Measurements from ENCODE around the gene COL4A1.
A peak's percentile ranks its signal among the peaks of the same experiment; 100 is the strongest.

DNA sequence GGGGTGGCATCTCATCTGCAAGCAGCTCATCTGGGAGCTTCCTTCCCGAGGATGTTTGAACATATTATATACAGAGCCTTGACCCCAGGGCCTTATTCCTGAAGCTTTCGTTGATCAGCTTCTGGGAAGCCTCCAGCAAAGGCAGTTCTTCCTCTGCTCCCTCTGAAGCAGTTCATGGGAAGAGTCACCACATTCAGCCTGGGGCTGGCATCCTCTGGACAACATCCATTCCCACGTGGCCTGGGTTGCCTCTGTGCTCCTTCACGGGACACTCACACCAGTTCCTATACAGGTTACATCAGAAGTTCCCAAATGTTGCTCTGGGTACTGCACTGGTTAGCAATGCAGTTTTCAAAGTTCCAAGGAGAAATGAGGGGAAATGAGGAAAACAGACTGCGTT, 29.7 kb upstream of the COL4A1 start:
- TF ChIP-seq, protein P1, sequence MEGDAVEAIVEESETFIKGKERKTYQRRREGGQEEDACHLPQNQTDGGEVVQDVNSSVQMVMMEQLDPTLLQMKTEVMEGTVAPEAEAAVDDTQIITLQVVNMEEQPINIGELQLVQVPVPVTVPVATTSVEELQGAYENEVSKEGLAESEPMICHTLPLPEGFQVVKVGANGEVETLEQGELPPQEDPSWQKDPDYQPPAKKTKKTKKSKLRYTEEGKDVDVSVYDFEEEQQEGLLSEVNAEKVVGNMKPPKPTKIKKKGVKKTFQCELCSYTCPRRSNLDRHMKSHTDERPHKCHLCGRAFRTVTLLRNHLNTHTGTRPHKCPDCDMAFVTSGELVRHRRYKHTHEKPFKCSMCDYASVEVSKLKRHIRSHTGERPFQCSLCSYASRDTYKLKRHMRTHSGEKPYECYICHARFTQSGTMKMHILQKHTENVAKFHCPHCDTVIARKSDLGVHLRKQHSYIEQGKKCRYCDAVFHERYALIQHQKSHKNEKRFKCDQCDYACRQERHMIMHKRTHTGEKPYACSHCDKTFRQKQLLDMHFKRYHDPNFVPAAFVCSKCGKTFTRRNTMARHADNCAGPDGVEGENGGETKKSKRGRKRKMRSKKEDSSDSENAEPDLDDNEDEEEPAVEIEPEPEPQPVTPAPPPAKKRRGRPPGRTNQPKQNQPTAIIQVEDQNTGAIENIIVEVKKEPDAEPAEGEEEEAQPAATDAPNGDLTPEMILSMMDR (IDR thresholded peaks at IDR 0.05): no peak
- no peak for TF ChIP-seq POLR2A (IDR thresholded peaks at IDR 0.05)
- peak; percentile 59 for TF ChIP-seq POLR2AphosphoS5 (IDR thresholded peaks at IDR 0.05)

All from gastroesophageal sphincter (tissue), 3 donors.